K562 (cell line): ENCODE data around the gene MMP28.

Source experiments
- RBBP5 ChIP-seq: fragments of 200-600 bp; sonication (generic); IDR thresholded peaks from 2 replicates; pipeline ENCODE4 v1.6.1; 2012; ENCODE audit warnings: borderline replicate concordance, mild to moderate bottlenecking, low read length, control low read depth, inconsistent platforms; ENCODE audit not compliant: insufficient read depth, poor library complexity, severe bottlenecking
- SNAPC5 ChIP-seq: fragments of 250-450 bp; sonication (Bioruptor Pico); IDR thresholded peaks from 2 replicates; pipeline ENCODE4 v1.8.0; 2021; ENCODE audit warnings: moderate library complexity, mild to moderate bottlenecking, inconsistent platforms

- TF ChIP-seq RBBP5, result no peak
- TF ChIP-seq SNAPC5, result no peak
Observed at GRCh38 chr17:35843698-35844097, 48.3 kb upstream of the MMP28 start.
